Measurements from ENCODE around the gene PLXNC1.

PLXNC1 gene

GRCh38 chr12:94353130-94353529 lies 204.8 kb downstream of the PLXNC1 start:
- no peak for DNase-seq (ENCODE audit: low spot score)

Measured in germinal center (tissue), 1 donor.